Common myeloid progenitor, CD34-positive (primary cell): Measurements from ENCODE around the gene GPR85. TPM values are rescaled to one million over a fixed set of nuclear protein-coding genes. Genes with fewer than 3 reads are reported as not detected.
A peak's percentile ranks its signal among the peaks of the same experiment; 100 is the strongest.

Source experiments
- CTCF ChIA-PET: fragments of 350-600 bp; sonication (Branson Sonifier 250); formaldehyde crosslinking; loops from one replicate; lab custom pipeline; 2021; ENCODE audit warnings: antibody characterized with exemption; lab: Charles Lee
- POLR2A ChIA-PET: fragments of 350-600 bp; sonication (Branson Sonifier 250); formaldehyde crosslinking; loops from one replicate; lab custom pipeline; 2021; ENCODE audit warnings: antibody characterized with exemption; lab: Charles Lee
- DNase-seq, 3 donors: peaks; one replicate each; pipeline versions ENCODE4 v3.0.0 to v3.0.0-alpha.2; 2013
- H3K27ac ChIP-seq, 2 experiments: 1 replicate in 1 of 2; 2 replicates in 1 of 2; pipeline ENCODE4 v1.7.0; 2013; ENCODE audit warnings: inconsistent platforms in 2 of 2, low read length in 2 of 2, mild to moderate bottlenecking in 2 of 2, low read depth in 1 of 2, moderate library complexity in 1 of 2; ENCODE audit not compliant: severe bottlenecking in 2 of 2, insufficient read depth in 1 of 2, poor library complexity in 1 of 2
- H3K27me3 ChIP-seq, 5 experiments: replicated peaks in 2 of 5; 1 replicate in 3 of 5; 2 replicates in 2 of 5; pipeline versions ENCODE4 v1.6.1 to v1.7.0; 2013; ENCODE audit warnings: low read length in 4 of 5, mild to moderate bottlenecking in 2 of 5, moderate library complexity in 2 of 5, inconsistent platforms in 1 of 5; ENCODE audit not compliant: insufficient read depth in 5 of 5, control insufficient read depth in 4 of 5
- H3K36me3 ChIP-seq, 4 experiments: 1 replicate in 2 of 4; 2 replicates in 2 of 4; pipeline versions ENCODE4 v1.6.1 to v1.7.0; 2013; ENCODE audit warnings: low read length in 3 of 4, control low read depth in 1 of 4, mild to moderate bottlenecking in 1 of 4; ENCODE audit not compliant: control insufficient read depth in 4 of 4, insufficient read depth in 4 of 4
- H3K4me1 ChIP-seq, 4 experiments: 1 replicate in 3 of 4; 2 replicates in 1 of 4; pipeline versions ENCODE4 v1.6.1 to v1.7.1; 2013; ENCODE audit warnings: low read length in 3 of 4, mild to moderate bottlenecking in 3 of 4, control low read depth in 1 of 4, inconsistent platforms in 1 of 4, moderate library complexity in 1 of 4; ENCODE audit not compliant: control insufficient read depth in 4 of 4, insufficient read depth in 4 of 4; ENCODE audit errors: control extremely low read depth in 1 of 4
- H3K4me3 ChIP-seq, 7 experiments: 1 replicate in 4 of 7; 2 replicates in 3 of 7; pipeline versions ENCODE4 v1.5.1 to v1.7.0; 2013; ENCODE audit warnings: mild to moderate bottlenecking in 7 of 7, low read length in 6 of 7, moderate library complexity in 6 of 7, inconsistent platforms in 2 of 7, low read depth in 2 of 7, control low read depth in 1 of 7; ENCODE audit not compliant: insufficient read depth in 4 of 7, control insufficient read depth in 1 of 7; ENCODE audit errors: extremely low read depth in 1 of 7
- H3K9me3 ChIP-seq, 5 experiments: 1 replicate in 4 of 5; 2 replicates in 1 of 5; pipeline versions ENCODE4 v1.6.1 to v1.7.1; 2013; ENCODE audit warnings: low read length in 4 of 5, mild to moderate bottlenecking in 2 of 5, inconsistent platforms in 1 of 5, low read depth in 1 of 5, moderate library complexity in 1 of 5; ENCODE audit not compliant: control insufficient read depth in 4 of 5, insufficient read depth in 2 of 5; ENCODE audit errors: control extremely low read depth in 1 of 5
- WGBS: methylation state at CpG from one replicate; pipeline ENCODE4 v1.1.5; 2013; ENCODE audit not compliant: insufficient coverage; 5-methylcytosine and 5-hydroxymethylcytosine counted together
- polyA plus RNA-seq: library from polyadenylated mRNA; unstranded; fragments of 120-200 nt; gene quantifications from one replicate; pipeline ENCODE4 v1.2.1, GENCODE V29; 2013

Gene GPR85, protein sequence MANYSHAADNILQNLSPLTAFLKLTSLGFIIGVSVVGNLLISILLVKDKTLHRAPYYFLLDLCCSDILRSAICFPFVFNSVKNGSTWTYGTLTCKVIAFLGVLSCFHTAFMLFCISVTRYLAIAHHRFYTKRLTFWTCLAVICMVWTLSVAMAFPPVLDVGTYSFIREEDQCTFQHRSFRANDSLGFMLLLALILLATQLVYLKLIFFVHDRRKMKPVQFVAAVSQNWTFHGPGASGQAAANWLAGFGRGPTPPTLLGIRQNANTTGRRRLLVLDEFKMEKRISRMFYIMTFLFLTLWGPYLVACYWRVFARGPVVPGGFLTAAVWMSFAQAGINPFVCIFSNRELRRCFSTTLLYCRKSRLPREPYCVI
- 0.15 TPM for polyA plus RNA-seq

DNA sequence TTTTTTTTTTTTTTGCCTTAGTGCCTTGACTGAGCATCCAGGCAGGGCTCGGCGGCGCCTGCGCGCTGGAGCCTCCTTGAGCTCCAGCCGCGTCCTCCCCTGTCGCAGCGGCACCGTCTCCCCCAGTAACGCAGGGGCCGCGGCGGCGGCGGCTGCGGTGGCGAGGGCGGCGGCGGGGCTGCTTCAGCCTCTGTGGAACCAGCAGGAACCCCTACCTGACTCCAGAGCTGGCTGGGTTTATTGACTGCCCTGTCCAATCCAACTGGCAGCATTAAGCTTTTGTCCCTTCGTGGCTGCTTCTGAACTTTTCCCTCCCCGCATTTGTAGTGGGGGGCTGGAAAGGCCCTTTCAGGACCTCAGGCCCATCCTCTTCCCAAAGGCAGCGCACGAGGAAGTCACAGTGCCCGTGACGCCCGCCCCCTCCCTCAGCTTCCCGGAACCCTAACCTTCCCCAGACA, at the start of gene GPR85:
Gene GPR85, minus strand, starts transcription at position 397 of the 458 bp plus-strand sequence. CDS start 2,106 bp downstream, outside the sequence.
- H3K4me1 ChIP-seq = peaks cover 0 to 31% (median 11%) of the 10 kb centered on the region in 4 experiments
- peaks cover 0 to 31% (median 15%) of the 10 kb centered on the region in 5 experiments for H3K27me3 ChIP-seq
- H3K36me3 ChIP-seq = no peaks in the 10 kb centered on the region
- peak; percentile 32 to 82 (median 79) for DNase-seq
- 2% methylated on average over 11 of the region's 29 CpGs for WGBS
- H3K4me3 ChIP-seq = peak within 1 kb of the TSS in 6 of 7 experiments; percentile 61 to 79 (median 66)
- peak within 1 kb of the TSS in 1 of 2 experiments; percentile 15 for H3K27ac ChIP-seq
- no peaks in the 10 kb centered on the region for H3K9me3 ChIP-seq
- POLR2A ChIA-PET = no interaction called here
- CTCF ChIA-PET = no interaction called here

DNA sequence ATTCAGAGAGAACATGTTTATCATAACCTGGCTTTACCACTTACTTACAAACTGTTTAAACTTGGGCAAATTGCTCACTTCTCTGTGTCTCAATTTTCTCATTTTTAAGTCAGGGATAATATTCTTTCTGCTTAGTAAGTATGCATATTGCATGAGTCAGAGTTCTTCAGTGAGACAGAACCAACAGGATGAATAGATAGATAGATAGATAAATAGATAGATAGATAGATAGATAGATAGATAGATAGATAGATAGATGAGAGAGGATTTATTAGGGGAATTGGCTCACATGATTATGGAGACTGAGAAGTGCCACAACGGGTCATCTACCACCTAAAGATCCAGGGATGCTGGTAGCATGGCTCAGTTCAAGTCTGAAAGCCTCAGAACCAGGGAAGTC, 47.4 kb upstream of the GPR85 start:
- peaks cover 0 to 1% (median 0%) of the 10 kb centered on the region in 5 experiments for H3K27me3 ChIP-seq
- no peaks in the 10 kb centered on the region for H3K4me1 ChIP-seq
- H3K9me3 ChIP-seq = no peaks in the 10 kb centered on the region
- no peak for DNase-seq
- CTCF ChIA-PET = no interaction called here
- no peaks in the 10 kb centered on the region for H3K36me3 ChIP-seq
- no peak overlapping the region for H3K4me3 ChIP-seq
- no CpG with 5 or more reads among the region's 1 CpG for WGBS
- H3K27ac ChIP-seq = no peak overlapping the region
- POLR2A ChIA-PET = no interaction called here

DNA sequence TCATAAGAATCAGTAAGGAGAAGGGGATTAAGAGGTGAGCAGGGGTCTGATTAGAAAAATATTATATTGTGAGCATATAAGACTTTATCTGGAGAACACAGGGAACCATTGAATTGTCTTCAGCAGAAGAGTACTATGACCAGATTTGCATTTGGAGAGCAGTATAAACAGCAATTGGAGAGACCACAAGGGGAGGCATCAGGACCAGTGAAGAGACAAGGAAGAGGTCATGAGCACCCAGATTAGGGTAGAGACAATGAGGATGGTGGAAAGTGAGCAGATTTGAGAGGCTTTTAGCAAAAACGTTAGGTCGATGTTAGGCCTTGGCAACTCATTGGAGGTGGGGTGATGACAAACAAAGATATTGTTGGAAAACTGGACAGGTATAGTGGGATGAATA, 44.7 kb upstream of the GPR85 start:
- no peak for DNase-seq
- WGBS = 95% methylated on average over 2 of the region's 2 CpGs

DNA sequence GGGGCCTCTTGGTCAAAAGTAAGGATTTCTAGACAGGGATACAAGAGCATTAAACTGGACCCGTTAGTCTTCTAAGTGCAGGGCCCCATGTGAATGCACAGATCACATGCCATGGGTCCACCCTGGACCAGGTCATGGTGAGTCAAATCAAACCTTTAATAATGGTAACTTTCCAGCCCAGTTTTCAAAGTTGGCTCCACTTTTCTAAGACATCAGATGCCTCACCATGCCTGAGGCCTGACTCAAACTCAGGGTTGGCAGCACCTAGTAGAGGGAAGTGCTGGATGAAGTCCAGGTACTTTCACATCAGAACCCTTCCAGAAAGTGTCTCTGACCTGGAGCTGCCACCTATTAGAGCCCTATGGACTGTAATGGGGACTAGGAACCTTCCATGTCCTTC, 41.4 kb upstream of the GPR85 start:
- peaks cover 0 to 1% (median 0%) of the 10 kb centered on the region in 5 experiments for H3K27me3 ChIP-seq
- H3K4me3 ChIP-seq = no peak overlapping the region
- 100% methylated on average over 1 of the region's 1 CpG for WGBS
- no peaks in the 10 kb centered on the region for H3K36me3 ChIP-seq
- POLR2A ChIA-PET = no interaction called here
- no peaks in the 10 kb centered on the region for H3K4me1 ChIP-seq
- H3K27ac ChIP-seq = no peak overlapping the region
- DNase-seq = no peak
- no peaks in the 10 kb centered on the region for H3K9me3 ChIP-seq
- CTCF ChIA-PET = no interaction called here

More for the DNA sequence above, 44.7 kb upstream of the GPR85 start:
- no peaks in the 10 kb centered on the region for H3K36me3 ChIP-seq
- ChIA-PET POLR2A (no interaction called here), CTCF (no interaction called here)
- H3K4me3 ChIP-seq = no peak overlapping the region
- peaks cover 0 to 1% (median 0%) of the 10 kb centered on the region in 5 experiments for H3K27me3 ChIP-seq
- no peaks in the 10 kb centered on the region for H3K4me1 ChIP-seq
- H3K27ac ChIP-seq = no peak overlapping the region
- no peaks in the 10 kb centered on the region for H3K9me3 ChIP-seq

DNA sequence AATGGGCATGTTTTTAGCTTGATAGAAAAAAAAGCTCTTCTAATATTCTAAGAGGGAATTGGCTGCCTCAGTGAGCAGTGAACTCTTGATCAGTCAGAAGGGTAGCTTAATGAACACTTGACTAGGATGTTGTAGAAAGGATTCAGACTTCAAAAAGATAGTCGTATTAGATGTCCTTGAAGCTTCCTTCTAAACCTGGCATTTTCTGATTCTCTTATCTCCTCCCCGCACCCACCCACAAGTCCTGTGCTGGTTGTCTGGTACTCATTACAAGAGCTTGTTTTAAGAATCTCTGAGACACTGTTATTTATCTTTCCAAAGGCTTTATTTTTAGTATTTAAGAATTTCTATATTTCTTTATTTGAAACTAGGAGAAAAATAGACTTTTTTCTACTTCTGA, 39.1 kb upstream of the GPR85 start:
- H3K36me3 ChIP-seq = no peaks in the 10 kb centered on the region
- WGBS = no CpG with 5 or more reads among the region's 2 CpGs
- H3K27me3 ChIP-seq = peaks cover 0 to 2% (median 0%) of the 10 kb centered on the region in 5 experiments
- POLR2A ChIA-PET = no interaction called here
- DNase-seq = peak in 2 of 3 donors; percentile 9 to 39
- CTCF ChIA-PET = interaction anchor here (0.9 to 1.0 kb wide), 2 partner anchors 10 to 16 kb away, joined by 3 to 4 read pairs; no protein-coding TSS in a partner anchor
- peaks cover 0 to 5% (median 0%) of the 10 kb centered on the region in 4 experiments for H3K4me1 ChIP-seq
- no peak overlapping the region for H3K4me3 ChIP-seq
- H3K27ac ChIP-seq = no peak overlapping the region
- H3K9me3 ChIP-seq = no peaks in the 10 kb centered on the region

DNA sequence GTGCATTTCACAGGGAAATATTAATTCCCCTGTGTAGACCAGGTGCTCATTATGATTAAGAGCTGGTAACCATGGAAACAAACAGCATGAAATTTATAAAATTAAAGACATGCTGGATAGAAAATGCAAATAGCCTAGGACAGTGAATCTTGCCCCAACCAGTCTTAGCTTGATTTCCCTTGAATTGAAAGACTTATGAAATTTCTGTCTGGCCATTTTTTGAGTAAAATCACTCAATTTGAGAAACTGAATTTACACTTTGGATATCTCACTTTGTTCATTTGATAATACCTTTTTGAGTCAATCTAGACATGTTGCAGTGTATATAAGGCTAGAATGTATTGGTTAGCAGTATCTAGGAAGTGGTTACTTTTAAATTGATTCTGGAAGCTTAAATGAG, 36.1 kb upstream of the GPR85 start:
- no peaks in the 10 kb centered on the region for H3K36me3 ChIP-seq
- H3K4me1 ChIP-seq = peaks cover under 1 to 12% (median 6%) of the 10 kb centered on the region in 4 experiments
- POLR2A ChIA-PET = no interaction called here
- H3K27me3 ChIP-seq = peaks cover 0 to 2% (median 0%) of the 10 kb centered on the region in 5 experiments
- DNase-seq = no peak
- H3K27ac ChIP-seq = no peak overlapping the region
- H3K4me3 ChIP-seq = no peak overlapping the region
- CTCF ChIA-PET = no interaction called here
- H3K9me3 ChIP-seq = no peaks in the 10 kb centered on the region

DNA sequence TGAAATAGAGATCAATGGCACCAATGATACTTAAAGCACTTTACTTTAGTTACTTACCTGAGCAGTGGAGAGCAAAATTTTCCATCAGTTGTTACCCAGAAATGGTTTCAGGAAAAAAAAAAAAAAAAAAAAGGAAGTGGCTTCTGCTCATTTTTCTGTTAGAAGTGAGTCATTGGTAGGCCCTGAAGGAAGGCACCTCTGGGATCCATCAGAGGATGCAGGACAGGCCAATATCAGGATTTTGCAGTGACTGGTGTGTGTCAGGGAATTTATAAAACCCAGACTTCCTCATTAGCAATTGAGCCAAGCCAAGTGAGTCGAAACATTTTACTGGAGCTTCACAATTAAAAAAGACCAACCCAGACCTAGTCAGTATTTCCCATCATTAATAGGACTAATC, 34.0 kb upstream of the GPR85 start:
- Histone ChIP-seq H3K36me3 (peaks cover 3 to 8% (median 7%) of the 10 kb centered on the region in 4 experiments), H3K27me3 (peaks cover 0 to 2% (median 0%) of the 10 kb centered on the region in 5 experiments), H3K9me3 (no peaks in the 10 kb centered on the region), H3K4me3 (no peak overlapping the region), H3K4me1 (peaks cover 3 to 19% (median 9%) of the 10 kb centered on the region in 4 experiments), H3K27ac (no peak overlapping the region)
- ChIA-PET CTCF (interaction anchor here (1.1 kb wide), 1 partner anchor 13 kb away, joined by 3 read pairs; no protein-coding TSS in a partner anchor), POLR2A (no interaction called here)
- no CpG with 5 or more reads among the region's 1 CpG for WGBS
- DNase-seq = peak in 2 of 3 donors; percentile 17 to 19
